MCF 10A (cell line): ENCODE results near the gene TRIM33. TPM values are rescaled to one million over a fixed set of nuclear protein-coding genes. Genes with fewer than 3 reads are reported as not detected.

Source experiments
- BruUV-seq: library from RNA; stranded (reverse); fragments of 400-500 nt; replicated peaks from 2 replicates; lab custom pipeline; 2021; lab: Mats Ljungman, UMichigan
- CTCF ChIA-PET: fragments of 300-600 bp; sonication (Branson Sonifier 250); formaldehyde crosslinking; extraction: SDS; loops from one replicate; lab custom pipeline; 2021; ENCODE audit warnings: antibody characterized with exemption, inconsistent platforms; lab: Yijun Ruan, JAX
- POLR2A ChIA-PET: fragments of 300-600, 350-650 bp; sonication (Branson Sonifier 250); formaldehyde crosslinking; extraction: SDS; loops from one replicate; lab custom pipeline; 2020; ENCODE audit warnings: antibody characterized with exemption, inconsistent platforms; lab: Yijun Ruan, JAX
- DNase-seq: peaks from one replicate; pipeline ENCODE4 v3.0.0-alpha.2; 2018; ENCODE audit not compliant: unreplicated experiment
- H3K27ac Mint-ChIP-seq: one replicate; pipeline ENCODE4 v1.8.0; 2022; ENCODE audit warnings: mild to moderate bottlenecking, low read depth, mixed read lengths; ENCODE audit not compliant: unreplicated experiment
- H3K27me3 Mint-ChIP-seq: one replicate; pipeline ENCODE4 v1.8.0; 2022; ENCODE audit warnings: mixed read lengths; ENCODE audit not compliant: insufficient read depth, unreplicated experiment
- H3K36me3 Mint-ChIP-seq: one replicate; pipeline ENCODE4 v1.8.0; 2022; ENCODE audit warnings: mild to moderate bottlenecking, moderate library complexity, mixed read lengths; ENCODE audit not compliant: insufficient read depth, unreplicated experiment
- H3K4me1 Mint-ChIP-seq: one replicate; pipeline ENCODE4 v1.8.0; 2022; ENCODE audit warnings: mixed read lengths; ENCODE audit not compliant: insufficient read depth, unreplicated experiment
- H3K4me3 Mint-ChIP-seq: one replicate; pipeline ENCODE4 v1.8.0; 2022; ENCODE audit warnings: mild to moderate bottlenecking, moderate library complexity, mixed read lengths; ENCODE audit not compliant: unreplicated experiment
- H3K9me3 Mint-ChIP-seq: one replicate; pipeline ENCODE4 v1.8.0; 2022; ENCODE audit warnings: mixed read lengths; ENCODE audit not compliant: unreplicated experiment
- intact Hi-C: fragments of 100-400 bp; cut with micrococcal nuclease; formaldehyde crosslinking; loops from 2 replicates; pipeline ENCODE4 v1.14.1; 2022
- total RNA-seq: library from RNA; stranded (reverse); gene quantifications from 2 replicates; pipeline ENCODE4 v1.2.3, GENCODE V29; 2022
- TF ChIP-seq, protein P1 (sequence below): fragments of 200-600 bp; IDR thresholded peaks from one replicate; pipeline ENCODE4 v1.8.0; 2022; ENCODE audit warnings: antibody characterized with exemption, mild to moderate bottlenecking; ENCODE audit not compliant: unreplicated experiment

Gene TRIM33
- total RNA-seq, 1 experiment from 2014 or later = 33.2 TPM

DNA sequence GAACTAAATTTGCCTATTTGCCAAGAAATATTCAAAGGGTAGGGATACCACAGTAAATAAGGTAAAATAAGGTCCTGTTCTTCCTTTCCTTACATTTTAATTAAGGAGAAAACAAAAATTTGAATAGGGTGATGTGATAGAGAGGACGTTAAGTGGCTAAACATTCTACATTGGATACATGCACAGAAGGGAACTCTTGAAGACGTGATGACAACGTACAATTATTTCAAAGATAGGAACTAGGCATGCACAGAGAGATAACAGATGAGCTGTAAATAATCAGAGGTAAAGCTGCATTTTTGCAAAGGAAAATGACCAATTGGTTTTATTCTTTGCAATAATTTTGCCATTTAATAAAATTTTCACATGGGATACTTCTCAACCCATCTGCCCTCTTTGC, 69.7 kb downstream of the TRIM33 start:
- TF ChIP-seq, protein P1, sequence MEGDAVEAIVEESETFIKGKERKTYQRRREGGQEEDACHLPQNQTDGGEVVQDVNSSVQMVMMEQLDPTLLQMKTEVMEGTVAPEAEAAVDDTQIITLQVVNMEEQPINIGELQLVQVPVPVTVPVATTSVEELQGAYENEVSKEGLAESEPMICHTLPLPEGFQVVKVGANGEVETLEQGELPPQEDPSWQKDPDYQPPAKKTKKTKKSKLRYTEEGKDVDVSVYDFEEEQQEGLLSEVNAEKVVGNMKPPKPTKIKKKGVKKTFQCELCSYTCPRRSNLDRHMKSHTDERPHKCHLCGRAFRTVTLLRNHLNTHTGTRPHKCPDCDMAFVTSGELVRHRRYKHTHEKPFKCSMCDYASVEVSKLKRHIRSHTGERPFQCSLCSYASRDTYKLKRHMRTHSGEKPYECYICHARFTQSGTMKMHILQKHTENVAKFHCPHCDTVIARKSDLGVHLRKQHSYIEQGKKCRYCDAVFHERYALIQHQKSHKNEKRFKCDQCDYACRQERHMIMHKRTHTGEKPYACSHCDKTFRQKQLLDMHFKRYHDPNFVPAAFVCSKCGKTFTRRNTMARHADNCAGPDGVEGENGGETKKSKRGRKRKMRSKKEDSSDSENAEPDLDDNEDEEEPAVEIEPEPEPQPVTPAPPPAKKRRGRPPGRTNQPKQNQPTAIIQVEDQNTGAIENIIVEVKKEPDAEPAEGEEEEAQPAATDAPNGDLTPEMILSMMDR = no peak
- no TSS peak for BruUV-seq
- no peak for DNase-seq
- intact Hi-C loops = no loop called here
- H3K27me3 Mint-ChIP-seq = no peaks in the 10 kb centered on the region
- H3K9me3 Mint-ChIP-seq = peaks cover 6% of the 10 kb centered on the region
- CTCF ChIA-PET = interaction anchor here (0.7 kb wide), 1 partner anchor 18 kb away, joined by 3 read pairs; no protein-coding TSS in a partner anchor
- H3K36me3 Mint-ChIP-seq = peaks cover 12% of the 10 kb centered on the region
- peaks cover 5% of the 10 kb centered on the region for H3K4me1 Mint-ChIP-seq
- POLR2A ChIA-PET = no interaction called here
- H3K27ac Mint-ChIP-seq = no peak overlapping the region
- no peak overlapping the region for H3K4me3 Mint-ChIP-seq

DNA sequence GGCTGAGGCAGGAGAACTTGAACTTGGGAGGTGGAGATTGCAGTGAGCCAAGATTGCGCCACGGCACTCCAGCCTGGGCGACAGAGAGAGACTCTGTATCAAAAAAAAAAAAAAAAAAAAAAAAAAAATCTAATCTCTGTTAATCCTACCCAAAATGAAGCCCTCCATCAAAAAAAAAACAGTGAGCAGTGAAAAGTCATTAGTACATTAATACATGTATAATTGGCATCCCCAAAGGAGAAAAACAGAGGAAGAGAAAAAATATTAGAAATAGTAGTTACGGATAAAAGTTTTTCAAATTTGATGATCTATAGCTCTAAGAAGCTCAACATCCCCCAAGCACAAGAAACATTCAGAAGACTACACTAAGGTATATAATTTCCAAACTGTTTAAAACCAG, 71.6 kb downstream of the TRIM33 start:
- TF ChIP-seq, protein P1 = no peak
- Mint-ChIP-seq H3K4me3 (no peak overlapping the region), H3K36me3 (peaks cover 12% of the 10 kb centered on the region), H3K9me3 (peaks cover 6% of the 10 kb centered on the region), H3K27me3 (no peaks in the 10 kb centered on the region), H3K27ac (no peak overlapping the region), H3K4me1 (peaks cover 15% of the 10 kb centered on the region)
- POLR2A ChIA-PET = interaction anchor here (0.5 to 0.7 kb wide), 2 partner anchors 176 to 1991 kb away, joined by 3 read pairs; no protein-coding TSS in a partner anchor
- BruUV-seq = no TSS peak
- DNase-seq = no peak
- CTCF ChIA-PET = interaction anchor here (2.1 to 2.5 kb wide), 2 partner anchors 11 to 92 kb away, joined by 8 to 17 read pairs; no protein-coding TSS in a partner anchor
- intact Hi-C loops = loop anchor here (10.0 kb wide), 1 partner anchor 115 kb away; no protein-coding TSS in a partner anchor

DNA sequence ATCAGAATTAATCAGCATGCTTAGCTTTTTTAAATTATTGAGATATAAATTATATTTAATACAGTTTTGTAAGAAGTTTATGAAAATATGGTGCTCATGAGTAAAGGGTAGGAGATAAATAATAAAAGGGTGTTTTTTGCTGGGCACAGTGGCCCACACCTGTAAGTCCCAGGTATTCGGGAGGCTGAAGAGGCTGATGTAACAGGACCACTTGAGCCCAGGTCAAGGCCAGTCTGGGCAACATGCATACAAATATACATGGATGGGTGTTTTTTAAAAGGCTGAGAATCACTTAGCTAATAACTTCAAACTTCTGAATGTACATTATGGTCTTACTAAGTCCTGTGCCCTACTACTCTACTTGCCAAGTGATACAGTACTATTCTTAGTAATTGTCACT, 73.2 kb downstream of the TRIM33 start:
- TF ChIP-seq, protein P1 = no peak
- POLR2A ChIA-PET = interaction anchor here (0.7 to 1.4 kb wide), 3 partner anchors 15 to 72 kb away, joined by 3 to 7 read pairs (median 3); no protein-coding TSS in a partner anchor
- Mint-ChIP-seq H3K36me3 (peaks cover 12% of the 10 kb centered on the region), H3K4me1 (peaks cover 15% of the 10 kb centered on the region), H3K9me3 (peaks cover 6% of the 10 kb centered on the region), H3K4me3 (no peak overlapping the region), H3K27me3 (no peaks in the 10 kb centered on the region), H3K27ac (no peak overlapping the region)
- intact Hi-C loops = loop anchor here (10.0 kb wide), 1 partner anchor 117 kb away; no protein-coding TSS in a partner anchor
- no peak for DNase-seq
- no TSS peak for BruUV-seq
- CTCF ChIA-PET = interaction anchor here (2.1 to 2.5 kb wide), 2 partner anchors 10 to 91 kb away, joined by 8 to 17 read pairs; no protein-coding TSS in a partner anchor

DNA sequence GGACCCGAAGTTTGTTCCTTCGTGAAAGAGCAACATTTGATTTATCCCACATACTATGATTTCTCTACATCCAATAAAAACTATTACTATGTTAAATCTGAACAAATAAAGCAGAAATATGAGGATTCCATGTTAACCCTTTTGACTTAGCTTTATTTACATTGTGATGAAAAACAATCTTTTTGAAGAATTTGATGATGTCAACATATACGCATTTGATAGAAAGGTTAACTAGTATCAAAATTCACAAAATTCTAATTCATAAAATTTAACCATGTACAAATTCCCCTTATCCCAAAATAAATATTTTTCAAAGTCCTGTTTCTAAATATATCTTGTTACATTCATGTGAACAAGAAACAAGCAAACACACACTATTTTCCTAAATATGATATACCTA, 74.2 kb downstream of the TRIM33 start:
- peaks cover 15% of the 10 kb centered on the region for H3K4me1 Mint-ChIP-seq
- no peak overlapping the region for H3K4me3 Mint-ChIP-seq
- ChIA-PET CTCF (interaction anchor here (0.8 kb wide), 1 partner anchor 458 kb away, joined by 3 read pairs; the partner anchor contains the start of gene OLFML3), POLR2A (interaction anchor here (0.6 to 1.4 kb wide), 3 partner anchors 73 to 132 kb away, joined by 3 to 7 read pairs (median 3); no protein-coding TSS in a partner anchor)
- DNase-seq = no peak
- no peak overlapping the region for H3K27ac Mint-ChIP-seq
- peaks cover 6% of the 10 kb centered on the region for H3K9me3 Mint-ChIP-seq
- intact Hi-C loops = loop anchor here (10.0 kb wide), 1 partner anchor 118 kb away; no protein-coding TSS in a partner anchor
- peaks cover 3% of the 10 kb centered on the region for H3K36me3 Mint-ChIP-seq
- TF ChIP-seq, protein P1 = no peak
- no peaks in the 10 kb centered on the region for H3K27me3 Mint-ChIP-seq
- no TSS peak for BruUV-seq
